GDM1 (cell line): ENCODE measurements around the gene ANKRD13A.
"Not testable (repeated sequence)": the region's sequence is repeated elsewhere in the genome, so short reads cannot be mapped to it uniquely, and the experiment has no call there.

Experiments used
- DNase-seq: peaks from one replicate; lab custom pipeline; 2025; lab: John Stamatoyannopoulos, UW

ANKRD13A gene

DNA sequence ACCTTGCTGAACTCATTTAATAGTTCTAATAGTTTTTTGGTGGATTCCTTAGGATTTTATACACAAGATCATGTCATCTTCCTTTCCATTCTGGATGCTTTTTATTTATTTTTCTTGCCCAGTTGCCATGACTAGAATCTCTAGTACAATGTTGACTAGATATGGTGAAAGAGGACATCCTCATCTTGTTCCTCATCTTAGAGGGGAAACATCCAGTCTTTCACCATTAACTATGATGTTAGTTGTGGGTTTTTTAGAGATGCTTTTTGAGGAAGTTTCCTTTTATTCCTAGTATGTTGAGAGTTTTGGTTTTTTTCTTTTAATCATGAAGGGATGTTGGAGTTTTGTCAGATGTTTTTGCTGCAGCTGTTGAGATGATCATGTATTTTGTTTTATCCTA is 8.7 kb downstream of the ANKRD13A start:
- no peak for DNase-seq

GRCh38 chr12:110008681-110009398 is 9.6 kb downstream of the ANKRD13A start:
- DNase-seq: not testable (repeated sequence)

DNA sequence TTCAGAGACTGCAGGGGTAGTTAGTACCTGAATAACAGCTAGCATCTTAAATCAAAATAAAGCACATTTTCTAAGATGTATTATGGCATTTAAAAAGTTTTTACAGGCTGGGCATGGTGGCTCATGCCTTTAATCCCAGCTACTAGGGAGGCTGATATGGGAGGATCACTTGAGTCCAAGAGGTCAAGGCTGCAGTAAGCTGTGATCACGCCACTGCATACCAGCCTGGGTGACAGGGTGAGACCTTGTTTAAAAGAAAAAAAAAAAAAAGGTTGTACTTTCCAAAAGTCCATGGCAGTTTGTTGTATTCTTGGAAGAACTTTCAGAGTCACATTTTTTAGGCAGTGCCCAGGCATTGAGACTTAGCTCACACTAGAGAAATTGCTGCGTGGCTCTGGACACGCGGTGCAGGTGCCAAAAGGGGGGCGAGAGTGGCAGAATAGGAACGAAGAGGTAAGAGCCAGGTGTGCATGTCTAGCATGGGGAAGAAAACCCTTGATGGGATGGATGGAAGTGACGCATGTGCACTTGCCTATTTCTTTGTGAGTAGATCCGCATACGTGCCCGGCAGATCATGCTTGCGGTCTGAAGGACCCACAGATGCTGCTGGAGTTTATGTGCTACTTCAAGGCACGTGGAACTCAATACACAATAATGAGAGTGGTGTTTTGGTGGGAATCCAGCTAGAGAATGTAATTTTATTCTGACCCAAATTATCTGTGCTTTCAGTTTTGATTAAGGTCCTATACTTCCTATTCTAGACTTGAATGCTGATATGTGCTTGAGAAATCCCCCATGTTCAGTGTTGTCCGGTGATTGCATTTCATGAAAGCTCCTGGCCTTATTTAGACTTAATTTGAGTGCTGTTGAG is 11.9 kb downstream of the ANKRD13A start:
- no peak for DNase-seq

DNA sequence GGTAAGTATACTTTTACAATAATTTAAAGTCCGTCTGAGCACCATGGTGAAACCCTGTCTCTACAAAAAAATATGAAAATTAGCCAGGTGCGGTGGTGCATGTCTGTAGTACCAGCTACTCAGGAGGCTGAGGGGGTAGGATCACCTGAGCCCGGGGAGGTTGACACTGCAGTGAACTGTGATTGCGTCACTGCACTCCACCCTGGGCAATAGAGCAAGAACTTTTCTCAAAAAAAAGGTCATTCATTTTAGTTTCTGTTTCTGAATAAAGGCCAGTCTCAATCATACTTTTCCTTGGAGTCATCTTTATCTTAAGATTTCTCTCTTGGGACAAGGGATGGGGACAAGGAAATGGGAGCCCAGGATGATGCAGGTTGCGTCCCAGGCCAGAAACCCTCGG is 12.9 kb downstream of the ANKRD13A start:
- DNase-seq: no peak

DNA sequence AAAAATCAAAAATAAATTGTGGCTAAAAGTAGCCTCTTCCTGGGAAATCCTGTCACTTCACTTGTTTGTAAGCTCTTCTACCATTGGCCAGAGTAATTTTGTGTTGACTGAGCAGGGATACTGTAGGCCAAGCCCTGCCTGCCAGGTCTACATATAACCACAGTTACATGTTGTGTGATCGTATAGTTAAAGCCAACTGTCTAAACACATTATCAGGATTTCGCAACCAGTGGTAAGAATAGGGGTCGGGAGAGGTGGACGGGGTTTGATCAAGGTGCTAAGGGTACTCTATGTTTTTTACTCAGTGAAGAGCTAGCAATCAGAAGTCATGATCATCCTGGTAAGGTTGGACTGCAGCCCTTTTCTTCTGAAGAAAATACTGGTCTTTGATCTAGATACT is 13.4 kb downstream of the ANKRD13A start:
- no peak for DNase-seq

- DNase-seq: peak; percentile 41
Measured at GRCh38 chr12:110015132-110015531, 15.9 kb downstream of the ANKRD13A start.

DNA sequence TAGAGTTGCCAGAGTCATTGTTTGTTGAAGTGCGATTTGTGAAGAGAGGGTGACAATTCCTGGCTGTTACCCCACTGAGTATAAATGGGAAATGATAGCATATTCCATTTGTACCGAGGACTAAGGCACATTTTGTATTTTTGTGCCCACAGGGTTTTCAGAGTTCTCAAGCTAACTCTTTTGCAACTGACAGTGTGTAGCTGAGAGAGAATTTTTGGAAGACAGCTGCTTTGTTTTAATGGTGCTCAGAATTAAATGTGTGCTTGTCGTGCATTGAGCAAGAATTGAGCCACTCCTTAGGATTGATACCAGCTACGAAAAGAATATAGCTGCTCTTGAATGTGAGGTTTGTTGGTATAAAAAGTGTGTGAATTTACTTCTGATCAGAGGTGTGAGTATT is 21.7 kb downstream of the ANKRD13A start:
- no peak for DNase-seq

DNA sequence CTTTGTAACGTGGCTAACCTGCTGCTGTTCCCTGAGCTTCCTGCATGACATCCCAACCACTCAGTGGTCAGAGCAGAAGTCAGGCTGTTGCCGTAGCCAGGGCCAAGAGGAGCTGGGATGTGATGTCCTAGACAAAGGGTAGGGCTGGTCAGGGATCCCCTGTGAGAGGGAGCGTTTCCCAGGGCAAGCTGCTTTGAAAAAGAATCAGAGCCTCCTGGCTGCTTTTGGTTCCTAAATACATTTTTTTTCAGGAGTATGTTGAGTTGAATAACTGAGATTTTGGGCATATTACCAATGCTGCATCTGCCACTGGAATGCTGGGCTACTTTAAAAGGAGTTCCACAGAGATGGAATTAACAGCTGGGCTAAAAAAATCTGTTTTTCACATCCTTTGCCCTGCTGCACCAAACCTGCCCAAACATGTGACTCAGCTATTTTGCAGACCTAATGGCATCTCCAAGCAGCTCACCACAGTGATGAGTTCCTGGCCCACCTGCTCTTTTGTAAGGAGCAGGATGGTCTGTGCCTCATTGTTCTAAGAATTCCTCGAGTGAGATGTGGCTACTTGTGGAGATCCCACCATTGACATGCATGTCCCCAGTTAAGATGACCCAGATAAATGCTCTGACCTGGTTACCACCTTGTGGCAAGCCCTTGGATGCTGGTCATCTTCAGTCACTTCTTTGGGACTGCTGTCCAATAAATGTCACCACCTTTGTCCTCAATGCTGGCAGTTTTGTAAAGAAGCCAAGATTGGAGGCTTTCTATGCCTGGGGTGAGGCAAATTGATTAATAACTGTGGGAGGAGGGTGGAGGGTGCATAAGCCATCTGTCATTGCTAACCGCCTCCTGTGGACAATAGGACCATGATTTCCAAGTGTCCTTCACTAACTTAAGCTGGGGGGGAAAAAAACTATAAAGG is 24.1 kb downstream of the ANKRD13A start:
- no peak for DNase-seq

- no peak for DNase-seq
Measured at GRCh38 chr12:110024051-110024450, 24.8 kb downstream of the ANKRD13A start.

DNA sequence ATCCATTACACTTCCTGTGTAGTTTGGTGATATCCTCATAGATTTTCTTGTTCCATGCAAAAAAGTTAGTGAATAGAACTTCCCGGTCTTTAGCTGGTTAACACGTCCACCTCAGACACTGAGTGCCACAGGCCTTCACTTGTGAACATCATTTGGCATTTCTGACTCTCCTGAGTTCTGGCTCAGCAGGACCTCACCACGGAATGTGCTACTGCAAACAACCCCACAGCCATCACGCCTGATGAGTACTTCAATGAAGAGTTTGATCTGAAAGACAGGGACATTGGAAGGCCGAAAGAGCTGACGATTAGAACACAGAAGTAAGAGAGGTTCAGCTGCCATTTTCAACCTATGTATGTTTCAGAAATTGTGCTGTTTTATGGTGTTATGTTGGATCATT is 29.1 kb downstream of the ANKRD13A start:
- DNase-seq: no peak

DNA sequence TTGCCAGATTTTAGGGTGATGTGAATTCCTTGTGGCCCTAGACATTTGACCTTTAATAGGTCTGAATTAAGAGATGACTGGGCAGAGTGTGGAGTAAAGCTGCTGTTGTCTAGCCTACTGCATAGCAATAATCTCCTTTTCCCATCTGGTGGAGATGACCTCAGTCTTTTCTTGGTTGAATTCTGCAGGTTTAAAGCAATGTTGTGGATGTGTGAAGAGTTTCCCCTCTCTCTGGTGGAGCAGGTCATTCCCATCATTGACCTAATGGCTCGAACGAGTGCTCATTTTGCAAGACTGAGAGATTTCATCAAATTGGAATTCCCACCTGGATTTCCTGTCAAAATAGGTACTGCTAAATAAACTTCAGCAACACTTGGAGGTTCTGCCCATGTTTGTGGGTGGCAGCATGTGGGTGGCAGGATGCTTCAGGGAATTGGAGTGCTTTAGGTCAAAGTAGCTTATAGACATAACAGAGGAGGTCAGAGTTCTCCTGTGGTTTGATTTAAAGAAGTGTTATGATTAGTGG is 30.1 kb downstream of the ANKRD13A start:
- DNase-seq: no peak

DNA sequence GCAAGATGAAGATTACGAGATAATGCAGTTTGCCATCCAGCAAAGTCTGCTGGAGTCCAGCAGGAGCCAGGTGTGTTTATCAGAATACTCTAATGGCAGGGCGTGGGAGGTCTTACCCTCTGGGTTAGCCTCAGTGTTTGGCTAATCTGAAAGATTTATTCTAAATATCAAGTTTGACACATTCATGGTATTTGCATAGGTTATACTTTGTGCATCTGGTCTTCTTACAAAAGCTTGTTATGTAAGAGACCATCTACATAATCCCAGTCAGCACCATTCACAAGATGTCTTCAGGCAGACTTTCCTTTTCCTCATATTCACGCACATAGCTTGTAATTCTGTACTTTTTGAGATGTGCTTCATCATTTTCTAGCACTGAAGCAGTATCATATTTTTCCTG is 34.7 kb downstream of the ANKRD13A start:
- DNase-seq: no peak

DNA sequence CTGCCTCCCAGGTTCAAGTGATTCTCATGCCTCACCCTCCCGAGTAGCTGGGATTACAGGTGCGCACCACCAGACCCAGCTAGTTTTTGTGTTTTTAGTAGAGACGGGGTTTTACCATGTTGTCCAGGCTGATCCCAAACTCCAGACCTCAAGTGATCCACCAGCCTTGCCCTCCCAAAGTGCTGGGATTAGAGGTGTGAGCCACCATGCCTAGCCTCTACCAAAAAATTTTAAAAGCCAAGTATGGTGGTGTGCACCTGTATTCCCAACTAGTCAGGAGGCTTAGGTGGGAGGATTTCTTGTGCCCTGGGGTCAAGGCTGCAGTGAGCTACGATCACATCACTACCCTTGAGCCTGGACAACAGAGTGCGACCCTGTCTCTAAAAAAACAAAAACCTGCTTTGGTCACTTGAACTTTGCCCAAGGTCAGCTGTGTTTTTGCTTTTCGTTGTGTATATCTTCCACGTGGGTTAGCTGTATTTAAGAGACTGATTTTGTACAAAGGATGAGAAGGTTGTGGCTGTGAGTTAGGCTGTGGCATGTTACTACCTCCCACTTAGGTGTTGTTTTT is 36.4 kb downstream of the ANKRD13A start:
- no peak for DNase-seq

DNA sequence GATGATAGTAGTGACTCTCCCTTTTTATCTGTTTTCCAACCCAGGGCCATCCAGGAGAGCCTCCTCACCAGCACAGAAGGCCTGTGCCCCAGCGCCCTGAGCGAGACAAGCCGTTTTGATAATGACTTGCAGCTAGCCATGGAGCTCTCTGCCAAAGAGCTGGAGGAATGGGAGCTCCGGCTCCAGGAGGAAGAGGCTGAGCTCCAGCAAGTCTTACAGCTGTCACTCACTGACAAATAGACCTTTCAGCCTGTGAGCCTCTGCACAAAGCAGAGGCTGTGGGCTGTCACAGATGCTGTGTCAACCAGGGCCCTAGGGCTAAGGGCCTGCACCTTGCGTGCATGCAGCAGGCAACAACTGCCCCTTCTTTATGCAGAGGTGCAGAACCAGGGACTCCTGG is 38.1 kb downstream of the ANKRD13A start:
- no peak for DNase-seq

DNA sequence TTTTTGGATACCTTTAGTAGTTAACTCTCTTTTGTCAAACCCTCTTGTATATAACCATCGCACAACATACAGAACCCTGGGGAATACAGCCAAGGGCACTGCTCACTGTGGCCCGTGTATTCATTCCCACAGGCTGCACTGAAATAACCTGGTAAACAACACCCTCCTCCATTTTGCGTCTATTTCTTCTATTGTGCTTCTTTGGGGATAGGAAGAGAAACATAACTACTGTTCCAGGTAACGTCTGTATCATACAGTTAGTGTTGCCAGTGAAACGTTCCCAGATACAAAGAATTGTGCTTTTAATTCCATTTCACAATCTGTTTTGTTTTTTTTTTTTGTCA is 39.5 kb downstream of the ANKRD13A start:
- DNase-seq: no peak

DNA sequence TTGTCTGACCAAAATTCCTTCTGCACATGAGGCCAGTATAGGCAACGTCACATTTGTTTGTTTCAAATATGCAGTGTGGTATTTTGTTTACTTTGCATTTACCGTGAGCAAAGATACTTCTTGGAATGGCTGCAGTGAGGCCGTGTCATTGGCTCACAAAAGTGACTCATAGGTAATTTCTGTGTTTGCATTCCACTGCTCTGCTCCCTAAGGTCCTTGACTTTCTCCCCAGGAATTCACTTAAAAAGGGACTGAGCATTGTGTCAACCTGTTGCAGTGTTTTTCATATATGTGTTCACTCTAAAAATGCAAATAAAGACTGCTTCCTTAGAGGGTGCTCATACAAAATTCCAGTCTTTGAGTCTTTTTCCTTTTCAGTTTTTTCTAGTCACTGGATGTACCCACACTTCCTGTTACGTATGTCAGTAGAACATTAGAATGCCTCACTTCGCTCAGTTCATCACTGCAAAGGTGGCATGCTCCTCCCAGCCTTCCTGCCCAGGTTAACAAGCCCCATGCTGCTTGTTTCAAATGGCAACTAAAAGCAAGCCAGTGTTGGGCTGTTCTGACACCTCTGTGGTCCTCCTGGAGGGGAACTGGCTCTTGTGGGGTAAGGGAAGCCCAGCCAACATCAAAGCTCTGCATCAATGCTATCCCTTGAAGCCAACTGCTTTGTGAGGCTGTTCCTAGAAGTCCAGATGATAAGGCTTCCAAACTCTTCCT is 40.0 kb downstream of the ANKRD13A start:
- no peak for DNase-seq

- no peak for DNase-seq
Measured at GRCh38 chr12:110042264-110042663, 43.0 kb downstream of the ANKRD13A start.

- no peak for DNase-seq
Measured at GRCh38 chr12:110046451-110047187, 47.4 kb downstream of the ANKRD13A start.

- no peak for DNase-seq
Measured at GRCh38 chr12:110047297-110047940, 48.2 kb downstream of the ANKRD13A start.
